Lower lobe of right lung (tissue), 2 donors: ENCODE measurements around the gene MON1A. TPM values are rescaled to one million over a fixed set of nuclear protein-coding genes. Genes with fewer than 3 reads are reported as not detected.
A peak's percentile ranks its signal among the peaks of the same experiment; 100 is the strongest.

Experiments used
- ATAC-seq, 2 donors: fragments of 200-7000 bp; cut with Tn5 transposase; one replicate each; pipeline ENCODE4 v1.9.1; 2020 to 2022; ENCODE audit warnings: mild to moderate bottlenecking in 2 of 2, moderate library complexity in 2 of 2
- DNase-seq: peaks from one replicate; pipeline ENCODE4 v3.0.0-alpha.2; 2020
- H3K27ac ChIP-seq: fragments of 200-600 bp; one replicate; pipeline ENCODE4 v1.8.0; 2022
- H3K27me3 ChIP-seq: fragments of 200-600 bp; one replicate; pipeline ENCODE4 v1.8.0; 2022; ENCODE audit warnings: low read depth
- H3K36me3 ChIP-seq: fragments of 200-600 bp; one replicate; pipeline ENCODE4 v1.8.0; 2022; ENCODE audit warnings: mild to moderate bottlenecking
- H3K4me1 ChIP-seq: fragments of 200-600 bp; one replicate; pipeline ENCODE4 v1.8.0; 2022
- H3K4me3 ChIP-seq: fragments of 200-600 bp; one replicate; pipeline ENCODE4 v1.8.0; 2022; ENCODE audit warnings: mild to moderate bottlenecking
- H3K9me3 ChIP-seq: fragments of 200-600 bp; one replicate; pipeline ENCODE4 v1.8.0; 2022
- intact Hi-C: fragments of 100-400 bp; cut with DNase I; formaldehyde crosslinking; loops from one replicate; pipeline ENCODE4 v1.11.0; 2022
- total RNA-seq: library from RNA; stranded (reverse); fragmentation: NEBNext Ultra II Directional; extraction: Animal tissue kit (Norgen Biotek cat#: 25700); gene quantifications from one replicate; pipeline ENCODE4 v1.2.1, GENCODE V29; 2021
- TF ChIP-seq, protein P1 (sequence below): fragments of 200-600 bp; IDR thresholded peaks from one replicate; pipeline ENCODE4 v1.8.0; 2022; ENCODE audit warnings: antibody characterized with exemption, mild to moderate bottlenecking
- donor health status: DM: no; HTN: yes; CAD: no; lungs with severe emphysema.

MON1A gene
- total RNA-seq, 1 donor from 2014 or later = 9.7 TPM

DNA sequence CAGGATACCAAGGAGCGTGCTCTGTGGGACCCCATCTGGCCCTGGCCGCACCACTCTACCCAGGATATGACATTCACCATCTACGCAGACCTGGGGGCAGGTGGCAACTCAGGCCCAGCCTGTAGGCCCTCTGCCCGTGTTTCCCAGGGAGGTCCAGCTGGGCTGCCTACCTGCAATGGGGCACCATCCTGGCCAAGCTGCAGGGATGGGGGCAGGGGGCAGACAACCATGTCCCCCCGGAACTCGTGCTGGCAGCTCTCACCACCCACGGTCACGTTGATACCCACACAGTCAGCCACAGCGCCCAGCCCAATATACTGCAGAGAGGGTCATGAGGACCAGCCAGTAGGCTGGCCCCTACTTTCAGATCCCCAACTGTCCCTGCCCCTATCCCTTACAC is 33.8 kb downstream of the MON1A start:
- no peak overlapping the region for H3K4me3 ChIP-seq
- ATAC-seq = no peak
- no peak for DNase-seq
- peaks cover 40% of the 10 kb centered on the region for H3K36me3 ChIP-seq
- no peaks in the 10 kb centered on the region for H3K27me3 ChIP-seq
- H3K27ac ChIP-seq = no peak overlapping the region
- intact Hi-C loops = no loop called here
- H3K9me3 ChIP-seq = no peaks in the 10 kb centered on the region
- TF ChIP-seq, protein P1, sequence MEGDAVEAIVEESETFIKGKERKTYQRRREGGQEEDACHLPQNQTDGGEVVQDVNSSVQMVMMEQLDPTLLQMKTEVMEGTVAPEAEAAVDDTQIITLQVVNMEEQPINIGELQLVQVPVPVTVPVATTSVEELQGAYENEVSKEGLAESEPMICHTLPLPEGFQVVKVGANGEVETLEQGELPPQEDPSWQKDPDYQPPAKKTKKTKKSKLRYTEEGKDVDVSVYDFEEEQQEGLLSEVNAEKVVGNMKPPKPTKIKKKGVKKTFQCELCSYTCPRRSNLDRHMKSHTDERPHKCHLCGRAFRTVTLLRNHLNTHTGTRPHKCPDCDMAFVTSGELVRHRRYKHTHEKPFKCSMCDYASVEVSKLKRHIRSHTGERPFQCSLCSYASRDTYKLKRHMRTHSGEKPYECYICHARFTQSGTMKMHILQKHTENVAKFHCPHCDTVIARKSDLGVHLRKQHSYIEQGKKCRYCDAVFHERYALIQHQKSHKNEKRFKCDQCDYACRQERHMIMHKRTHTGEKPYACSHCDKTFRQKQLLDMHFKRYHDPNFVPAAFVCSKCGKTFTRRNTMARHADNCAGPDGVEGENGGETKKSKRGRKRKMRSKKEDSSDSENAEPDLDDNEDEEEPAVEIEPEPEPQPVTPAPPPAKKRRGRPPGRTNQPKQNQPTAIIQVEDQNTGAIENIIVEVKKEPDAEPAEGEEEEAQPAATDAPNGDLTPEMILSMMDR = no peak
- H3K4me1 ChIP-seq = peaks cover 11% of the 10 kb centered on the region

GRCh38 chr3:49889296-49889695 is 40.3 kb downstream of the MON1A start:
- H3K9me3 ChIP-seq = no peaks in the 10 kb centered on the region
- no peak for DNase-seq
- TF ChIP-seq, protein P1 = no peak
- intact Hi-C loops = no loop called here
- H3K27ac ChIP-seq = no peak overlapping the region
- H3K36me3 ChIP-seq = peaks cover 12% of the 10 kb centered on the region
- no peaks in the 10 kb centered on the region for H3K27me3 ChIP-seq
- ATAC-seq = no peak
- no peaks in the 10 kb centered on the region for H3K4me1 ChIP-seq
- H3K4me3 ChIP-seq = no peak overlapping the region

- no peak for ATAC-seq
- intact Hi-C loops = no loop called here
- Histone ChIP-seq H3K27me3 (no peaks in the 10 kb centered on the region), H3K4me3 (no peak overlapping the region), H3K9me3 (no peaks in the 10 kb centered on the region), H3K4me1 (peaks cover 7% of the 10 kb centered on the region), H3K27ac (no peak overlapping the region), H3K36me3 (peaks cover 12% of the 10 kb centered on the region)
- no peak for DNase-seq
- TF ChIP-seq, protein P1 = no peak
Observed at GRCh38 chr3:49886922-49887265, 42.7 kb downstream of the MON1A start.

DNA sequence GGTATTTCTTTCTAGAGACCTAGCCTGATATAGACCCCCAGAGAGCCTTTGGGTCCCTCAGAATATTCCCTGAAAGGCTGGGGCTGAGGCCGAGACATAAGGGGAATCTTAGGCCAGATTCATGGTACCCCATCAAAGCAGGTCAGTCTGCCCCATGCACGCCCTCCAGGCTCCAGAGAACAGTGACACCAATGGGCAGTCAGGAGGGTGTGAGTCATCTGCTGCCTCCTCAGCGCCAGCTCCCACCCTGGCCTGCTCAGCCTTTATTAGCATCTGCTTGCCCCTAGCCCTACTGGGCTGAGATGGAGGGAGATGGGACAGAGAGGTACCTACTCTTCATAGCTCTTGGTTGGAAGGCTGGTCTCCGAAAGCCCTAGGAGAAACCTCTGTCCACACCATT is 45.6 kb downstream of the MON1A start:
- peaks cover 8% of the 10 kb centered on the region for H3K36me3 ChIP-seq
- H3K4me1 ChIP-seq = peaks cover 7% of the 10 kb centered on the region
- ATAC-seq (peak in 1 of 2 donors; percentile 17), DNase-seq (no peak)
- intact Hi-C loops = no loop called here
- H3K4me3 ChIP-seq = no peak overlapping the region
- no peaks in the 10 kb centered on the region for H3K27me3 ChIP-seq
- H3K27ac ChIP-seq = no peak overlapping the region
- TF ChIP-seq, protein P1 = no peak
- no peaks in the 10 kb centered on the region for H3K9me3 ChIP-seq

DNA sequence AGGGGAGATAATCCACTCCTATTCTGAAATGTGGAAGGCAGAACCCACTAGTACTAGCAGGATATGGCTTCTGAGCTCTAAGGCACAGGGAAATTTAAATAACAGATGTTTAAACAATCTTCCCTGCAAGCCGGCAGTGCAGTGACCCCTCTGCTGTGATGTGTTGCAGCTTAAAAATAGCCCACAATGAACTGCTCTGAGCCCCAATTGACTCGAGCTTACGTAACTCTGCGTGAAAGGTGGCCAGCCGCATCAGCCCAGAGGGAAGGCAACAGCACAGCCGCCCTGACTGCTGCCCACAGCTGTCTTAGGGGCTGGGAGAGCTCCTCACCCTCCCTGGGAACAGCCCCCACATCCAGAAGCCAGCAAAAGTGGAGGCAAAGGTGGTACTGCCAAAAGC is 47.4 kb downstream of the MON1A start:
- TF ChIP-seq, protein P1 = no peak
- intact Hi-C loops = no loop called here
- Histone ChIP-seq H3K9me3 (no peaks in the 10 kb centered on the region), H3K4me3 (no peak overlapping the region), H3K36me3 (peaks cover 5% of the 10 kb centered on the region), H3K27ac (no peak overlapping the region), H3K27me3 (no peaks in the 10 kb centered on the region), H3K4me1 (peaks cover 7% of the 10 kb centered on the region)
- ATAC-seq = peak; percentile 10 to 26
- no peak for DNase-seq
